ENCODE results near the gene TTC34.

The TTC34 gene

GRCh38 chr1:2801535-2802291, at the start of gene TTC34:
TSS of gene TTC34 (minus strand) at chr1:2801693. CDS start at chr1:2800827, 866 bp downstream.
- Mint-ChIP-seq H3K36me3 (ENCODE audit: low read depth) (no peaks in the 10 kb centered on the region), H3K9me3 (no peaks in the 10 kb centered on the region), H3K27me3 (peaks cover 13% of the 10 kb centered on the region), H3K4me3 (no peak within 1 kb of the TSS), H3K4me1 (ENCODE audit: low read depth) (peaks cover 3% of the 10 kb centered on the region), H3K27ac (no peak within 1 kb of the TSS)
- peak; percentile 57 for DNase-seq

- Mint-ChIP-seq H3K27me3 (peaks cover 23% of the 10 kb centered on the region), H3K4me1 (ENCODE audit: low read depth) (peaks cover 5% of the 10 kb centered on the region), H3K36me3 (ENCODE audit: low read depth) (no peaks in the 10 kb centered on the region), H3K27ac (no peak overlapping the region), H3K4me3 (no peak overlapping the region), H3K9me3 (no peaks in the 10 kb centered on the region)
- DNase-seq, result no peak
Observed at GRCh38 chr1:2850502-2850901, 49.0 kb upstream of the TTC34 start.

GRCh38 chr1:2848006-2848670, 46.6 kb upstream of the TTC34 start:
- H3K27ac Mint-ChIP-seq, result no peak overlapping the region

GRCh38 chr1:2847086-2847985, 45.8 kb upstream of the TTC34 start:
- no peaks in the 10 kb centered on the region for H3K9me3 Mint-ChIP-seq
- peaks cover 26% of the 10 kb centered on the region for H3K27me3 Mint-ChIP-seq
- H3K27ac Mint-ChIP-seq, result no peak overlapping the region
- DNase-seq, result no peak
- H3K4me3 Mint-ChIP-seq, result no peak overlapping the region
- H3K4me1 Mint-ChIP-seq (ENCODE audit: low read depth), result peaks cover 5% of the 10 kb centered on the region
- no peaks in the 10 kb centered on the region for H3K36me3 Mint-ChIP-seq (ENCODE audit: low read depth)

More at GRCh38 chr1:2848006-2848670, 46.6 kb upstream of the TTC34 start:
- Mint-ChIP-seq H3K36me3 (ENCODE audit: low read depth) (no peaks in the 10 kb centered on the region), H3K9me3 (no peaks in the 10 kb centered on the region), H3K4me3 (no peak overlapping the region), H3K4me1 (ENCODE audit: low read depth) (peaks cover 5% of the 10 kb centered on the region), H3K27me3 (peaks cover 26% of the 10 kb centered on the region)
- no peak for DNase-seq

- Mint-ChIP-seq H3K4me1 (ENCODE audit: low read depth) (peaks cover 9% of the 10 kb centered on the region), H3K9me3 (no peaks in the 10 kb centered on the region), H3K27ac (no peak overlapping the region), H3K27me3 (peaks cover 25% of the 10 kb centered on the region), H3K36me3 (ENCODE audit: low read depth) (no peaks in the 10 kb centered on the region), H3K4me3 (no peak overlapping the region)
- no peak for DNase-seq
Observed at GRCh38 chr1:2845869-2846268, 44.4 kb upstream of the TTC34 start.

- peak overlapping the region; percentile 84 for H3K27ac Mint-ChIP-seq
- peaks cover under 1% of the 10 kb centered on the region for H3K27me3 Mint-ChIP-seq
- peaks cover 19% of the 10 kb centered on the region for H3K4me1 Mint-ChIP-seq (ENCODE audit: low read depth)
- H3K36me3 Mint-ChIP-seq (ENCODE audit: low read depth), result no peaks in the 10 kb centered on the region
- H3K4me3 Mint-ChIP-seq, result peak overlapping the region; percentile 60
- no peaks in the 10 kb centered on the region for H3K9me3 Mint-ChIP-seq
- DNase-seq, result peak; percentile 73
Observed at GRCh38 chr1:2840036-2840809, 38.7 kb upstream of the TTC34 start.

GRCh38 chr1:2837823-2838222, 36.3 kb upstream of the TTC34 start:
- H3K4me3 Mint-ChIP-seq, result no peak overlapping the region
- H3K27ac Mint-ChIP-seq, result no peak overlapping the region
- no peaks in the 10 kb centered on the region for H3K36me3 Mint-ChIP-seq (ENCODE audit: low read depth)
- H3K27me3 Mint-ChIP-seq, result no peaks in the 10 kb centered on the region
- no peaks in the 10 kb centered on the region for H3K9me3 Mint-ChIP-seq
- peaks cover 22% of the 10 kb centered on the region for H3K4me1 Mint-ChIP-seq (ENCODE audit: low read depth)
- DNase-seq, result no peak

GRCh38 chr1:2837316-2837715, 35.8 kb upstream of the TTC34 start:
- no peak for DNase-seq
- Mint-ChIP-seq H3K36me3 (ENCODE audit: low read depth) (no peaks in the 10 kb centered on the region), H3K4me1 (ENCODE audit: low read depth) (peaks cover 22% of the 10 kb centered on the region), H3K27me3 (no peaks in the 10 kb centered on the region), H3K27ac (no peak overlapping the region), H3K9me3 (no peaks in the 10 kb centered on the region), H3K4me3 (no peak overlapping the region)

GRCh38 chr1:2836333-2836970, 35.0 kb upstream of the TTC34 start:
- peaks cover 22% of the 10 kb centered on the region for H3K4me1 Mint-ChIP-seq (ENCODE audit: low read depth)
- H3K4me3 Mint-ChIP-seq, result no peak overlapping the region

GRCh38 chr1:2835650-2836159, 34.2 kb upstream of the TTC34 start:
- no peaks in the 10 kb centered on the region for H3K9me3 Mint-ChIP-seq
- H3K4me1 Mint-ChIP-seq (ENCODE audit: low read depth), result peaks cover 16% of the 10 kb centered on the region
- H3K27ac Mint-ChIP-seq, result no peak overlapping the region
- H3K27me3 Mint-ChIP-seq, result no peaks in the 10 kb centered on the region
- H3K36me3 Mint-ChIP-seq (ENCODE audit: low read depth), result no peaks in the 10 kb centered on the region
- H3K4me3 Mint-ChIP-seq, result no peak overlapping the region
- no peak for DNase-seq

More at GRCh38 chr1:2836333-2836970, 35.0 kb upstream of the TTC34 start:
- Mint-ChIP-seq H3K27ac (no peak overlapping the region), H3K27me3 (no peaks in the 10 kb centered on the region), H3K36me3 (ENCODE audit: low read depth) (no peaks in the 10 kb centered on the region), H3K9me3 (no peaks in the 10 kb centered on the region)
- no peak for DNase-seq

GRCh38 chr1:2834741-2835564, 33.5 kb upstream of the TTC34 start:
- no peak for DNase-seq
- no peak overlapping the region for H3K4me3 Mint-ChIP-seq
- no peaks in the 10 kb centered on the region for H3K36me3 Mint-ChIP-seq (ENCODE audit: low read depth)
- no peaks in the 10 kb centered on the region for H3K9me3 Mint-ChIP-seq
- no peaks in the 10 kb centered on the region for H3K27me3 Mint-ChIP-seq
- H3K27ac Mint-ChIP-seq, result no peak overlapping the region
- peaks cover 9% of the 10 kb centered on the region for H3K4me1 Mint-ChIP-seq (ENCODE audit: low read depth)

GRCh38 chr1:2834146-2834475, 32.6 kb upstream of the TTC34 start:
- H3K9me3 Mint-ChIP-seq, result no peaks in the 10 kb centered on the region
- no peaks in the 10 kb centered on the region for H3K36me3 Mint-ChIP-seq (ENCODE audit: low read depth)
- no peak overlapping the region for H3K27ac Mint-ChIP-seq

More at GRCh38 chr1:2834146-2834475, 32.6 kb upstream of the TTC34 start:
- H3K27me3 Mint-ChIP-seq, result no peaks in the 10 kb centered on the region
- no peak overlapping the region for H3K4me3 Mint-ChIP-seq
- H3K4me1 Mint-ChIP-seq (ENCODE audit: low read depth), result peaks cover 3% of the 10 kb centered on the region
- no peak for DNase-seq
